Neural cell (in vitro differentiated cells): ENCODE results near the gene FGFBP2. TPM values are rescaled to one million over a fixed set of nuclear protein-coding genes. Genes with fewer than 3 reads are reported as not detected.

Source experiments
- H2AFZ ChIP-seq: fragments of 200-600, 300-800 bp; sonication (generic), shearing (Covaris generic); 2 replicates; pipeline ENCODE4 v1.6.0; 2014; ENCODE audit warnings: low read depth, mild to moderate bottlenecking, antibody characterized with exemption, low read length, moderate library complexity
- H3F3A ChIP-seq: fragments of 200-600 bp; shearing (Covaris generic); 2 replicates; pipeline ENCODE4 v1.6.1; 2016; ENCODE audit warnings: mild to moderate bottlenecking, moderate library complexity, mixed read lengths, antibody characterized with exemption, low read length; ENCODE audit not compliant: insufficient read depth, poor library complexity, severe bottlenecking
- H3K27ac ChIP-seq: fragments of 200-600, 300-800 bp; sonication (generic), shearing (Covaris generic); 2 replicates; pipeline ENCODE4 v1.5.1; 2014; ENCODE audit warnings: mild to moderate bottlenecking, low read length, moderate library complexity
- H3K27me3 ChIP-seq: fragments of 300-800, 200-600 bp; sonication (generic), shearing (Covaris generic); 2 replicates; pipeline ENCODE4 v1.6.0; 2014; ENCODE audit warnings: mild to moderate bottlenecking, low read depth, low read length, moderate library complexity; ENCODE audit not compliant: insufficient read depth
- H3K36me3 ChIP-seq: fragments of 300-800, 200-600 bp; sonication (generic), shearing (Covaris generic); 2 replicates; pipeline ENCODE4 v1.5.1; 2014; ENCODE audit warnings: mild to moderate bottlenecking, antibody characterized with exemption, low read length, moderate library complexity; ENCODE audit not compliant: insufficient read depth
- H3K4me2 ChIP-seq: fragments of 300-800, 200-600 bp; sonication (generic), shearing (Covaris generic); 2 replicates; pipeline ENCODE4 v1.6.0; 2014; ENCODE audit warnings: mild to moderate bottlenecking, low read length
- H3K4me3 ChIP-seq: fragments of 300-800, 200-600 bp; sonication (generic), shearing (Covaris generic); 2 replicates; pipeline ENCODE4 v1.5.1; 2014; ENCODE audit warnings: mild to moderate bottlenecking, low read length, moderate library complexity
- H3K79me2 ChIP-seq: fragments of 200-600 bp; shearing (Covaris generic); replicated peaks from 2 replicates; pipeline ENCODE4 v1.6.0; 2014; ENCODE audit warnings: mild to moderate bottlenecking, low read length, moderate library complexity; ENCODE audit not compliant: insufficient read depth
- H3K9ac ChIP-seq: fragments of 300-800, 200-600 bp; sonication (generic), shearing (Covaris generic); 2 replicates; pipeline ENCODE4 v1.6.1; 2016; ENCODE audit warnings: mild to moderate bottlenecking, low read length, mixed read lengths
- H3K9me2 ChIP-seq: fragments of 200-600 bp; shearing (Covaris generic); 2 replicates; pipeline ENCODE4 v1.6.1; 2016; ENCODE audit warnings: mild to moderate bottlenecking, low read length, mixed read lengths; ENCODE audit not compliant: insufficient read depth
- H3K9me3 ChIP-seq: fragments of 200-600, 300-800 bp; sonication (generic), shearing (Covaris generic); 2 replicates; pipeline ENCODE4 v1.6.1; 2016; ENCODE audit warnings: mild to moderate bottlenecking, mixed run types, low read length, moderate library complexity, mixed read lengths
- H4K20me1 ChIP-seq: fragments of 200-600 bp; shearing (Covaris generic); 2 replicates; pipeline ENCODE4 v1.6.1; 2016; ENCODE audit warnings: mild to moderate bottlenecking, mixed run types; ENCODE audit not compliant: insufficient read depth
- EP300 ChIP-seq: fragments of 450-650 bp; conservative IDR thresholded peaks from 2 replicates; pipeline ENCODE4 v1.6.1; 2014; ENCODE audit warnings: antibody characterized with exemption, mild to moderate bottlenecking, moderate library complexity; ENCODE audit not compliant: poor library complexity, severe bottlenecking
- EZH2 ChIP-seq: fragments of 200-600, 300-800 bp; shearing (Covaris generic), sonication (generic); IDR thresholded peaks from 2 replicates; pipeline ENCODE4 v1.6.1; 2014; ENCODE audit warnings: antibody characterized with exemption, low read length, borderline replicate concordance, mild to moderate bottlenecking; ENCODE audit not compliant: insufficient read depth, poor library complexity, severe bottlenecking
- MXI1 ChIP-seq: fragments of 450-650 bp; conservative IDR thresholded peaks from 2 replicates; pipeline ENCODE4 v1.6.1; 2014; ENCODE audit warnings: antibody characterized with exemption, mild to moderate bottlenecking; ENCODE audit not compliant: poor library complexity, severe bottlenecking
- POLR2AphosphoS5 ChIP-seq: IDR thresholded peaks from 2 replicates; pipeline ENCODE4 v1.6.1; 2012
- RAD21 ChIP-seq: fragments of 450-650 bp; conservative IDR thresholded peaks from 2 replicates; pipeline ENCODE4 v1.6.1; 2014; ENCODE audit warnings: antibody characterized with exemption, mild to moderate bottlenecking, moderate library complexity
- SMC3 ChIP-seq: fragments of 450-650 bp; conservative IDR thresholded peaks from 2 replicates; pipeline ENCODE4 v1.6.1; 2014; ENCODE audit warnings: antibody characterized with exemption, mild to moderate bottlenecking, moderate library complexity; ENCODE audit not compliant: poor library complexity
- TAF1 ChIP-seq: IDR thresholded peaks from 2 replicates; pipeline ENCODE4 v1.6.1; 2012; ENCODE audit warnings: low read depth
- polyA plus RNA-seq: library from polyadenylated mRNA; depleted of rRNA; stranded (reverse); fragments of >200 nt; gene quantifications from 2 replicates; pipeline ENCODE4 v1.2.3, GENCODE V29; 2014
- TF ChIP-seq, protein P1 (sequence below): fragments of 450-650 bp; IDR thresholded peaks from 2 replicates; pipeline ENCODE4 v1.5.1; 2014; ENCODE audit warnings: antibody characterized with exemption, mild to moderate bottlenecking, moderate library complexity; ENCODE audit not compliant: poor library complexity, severe bottlenecking
- TF ChIP-seq, protein P2 (sequence below): IDR thresholded peaks from 2 replicates; pipeline ENCODE4 v1.6.1; 2012; ENCODE audit warnings: borderline replicate concordance

FGFBP2 gene
- polyA plus RNA-seq, 1 donor from 2014 or later = not detected

GRCh38 chr4:15989424-15989823 lies 26.4 kb upstream of the FGFBP2 start:
- Histone ChIP-seq H3K79me2 (no peaks in the 10 kb centered on the region), H3K4me2 (no peak overlapping the region), H2AFZ (no peak overlapping the region), H3K27ac (no peak overlapping the region), H3K9me2 (no peaks in the 10 kb centered on the region), H3K27me3 (no peaks in the 10 kb centered on the region), H3K4me3 (no peak overlapping the region), H3K9me3 (no peaks in the 10 kb centered on the region), H3K9ac (no peak overlapping the region), H4K20me1 (no peaks in the 10 kb centered on the region), H3K36me3 (no peaks in the 10 kb centered on the region), H3F3A (no peaks in the 10 kb centered on the region)
- no peak for TF ChIP-seq RAD21
- TF ChIP-seq MXI1 = no peak
- TF ChIP-seq, protein P1, sequence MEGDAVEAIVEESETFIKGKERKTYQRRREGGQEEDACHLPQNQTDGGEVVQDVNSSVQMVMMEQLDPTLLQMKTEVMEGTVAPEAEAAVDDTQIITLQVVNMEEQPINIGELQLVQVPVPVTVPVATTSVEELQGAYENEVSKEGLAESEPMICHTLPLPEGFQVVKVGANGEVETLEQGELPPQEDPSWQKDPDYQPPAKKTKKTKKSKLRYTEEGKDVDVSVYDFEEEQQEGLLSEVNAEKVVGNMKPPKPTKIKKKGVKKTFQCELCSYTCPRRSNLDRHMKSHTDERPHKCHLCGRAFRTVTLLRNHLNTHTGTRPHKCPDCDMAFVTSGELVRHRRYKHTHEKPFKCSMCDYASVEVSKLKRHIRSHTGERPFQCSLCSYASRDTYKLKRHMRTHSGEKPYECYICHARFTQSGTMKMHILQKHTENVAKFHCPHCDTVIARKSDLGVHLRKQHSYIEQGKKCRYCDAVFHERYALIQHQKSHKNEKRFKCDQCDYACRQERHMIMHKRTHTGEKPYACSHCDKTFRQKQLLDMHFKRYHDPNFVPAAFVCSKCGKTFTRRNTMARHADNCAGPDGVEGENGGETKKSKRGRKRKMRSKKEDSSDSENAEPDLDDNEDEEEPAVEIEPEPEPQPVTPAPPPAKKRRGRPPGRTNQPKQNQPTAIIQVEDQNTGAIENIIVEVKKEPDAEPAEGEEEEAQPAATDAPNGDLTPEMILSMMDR = no peak
- no peak for TF ChIP-seq EP300
- no peak for TF ChIP-seq EZH2
- no peak for TF ChIP-seq POLR2AphosphoS5

DNA sequence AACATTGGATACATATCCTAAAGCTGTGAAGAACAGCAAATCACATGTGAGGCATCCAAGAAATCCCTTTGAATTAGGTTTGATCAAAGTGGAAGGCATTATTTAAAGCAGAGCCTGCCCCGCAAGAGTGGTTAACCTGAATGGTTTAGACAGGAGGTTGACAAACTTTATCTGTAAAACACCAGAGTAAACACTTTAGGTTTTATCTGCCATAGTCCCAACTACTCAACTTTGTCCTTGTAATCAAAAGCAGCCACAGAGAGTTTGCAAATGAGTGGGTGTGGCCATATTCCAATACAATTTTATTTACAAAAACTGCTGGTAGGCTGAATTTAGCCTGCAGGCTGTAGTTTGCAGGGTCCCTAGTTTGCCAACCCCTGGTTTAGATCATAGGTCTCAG lies 25.2 kb upstream of the FGFBP2 start:
- H3K9ac ChIP-seq = no peak overlapping the region
- H3K36me3 ChIP-seq = no peaks in the 10 kb centered on the region
- H4K20me1 ChIP-seq = no peaks in the 10 kb centered on the region
- no peak overlapping the region for H3K4me3 ChIP-seq
- no peak overlapping the region for H3K27ac ChIP-seq
- H3K9me3 ChIP-seq = no peaks in the 10 kb centered on the region
- H3K4me2 ChIP-seq = no peak overlapping the region
- H3K79me2 ChIP-seq = no peaks in the 10 kb centered on the region
- TF ChIP-seq EZH2 (no peak), MXI1 (no peak), SMC3 (no peak), POLR2AphosphoS5 (no peak), RAD21 (no peak), EP300 (no peak), TAF1 (no peak)
- TF ChIP-seq, protein P1 = no peak
- TF ChIP-seq, protein P2, sequence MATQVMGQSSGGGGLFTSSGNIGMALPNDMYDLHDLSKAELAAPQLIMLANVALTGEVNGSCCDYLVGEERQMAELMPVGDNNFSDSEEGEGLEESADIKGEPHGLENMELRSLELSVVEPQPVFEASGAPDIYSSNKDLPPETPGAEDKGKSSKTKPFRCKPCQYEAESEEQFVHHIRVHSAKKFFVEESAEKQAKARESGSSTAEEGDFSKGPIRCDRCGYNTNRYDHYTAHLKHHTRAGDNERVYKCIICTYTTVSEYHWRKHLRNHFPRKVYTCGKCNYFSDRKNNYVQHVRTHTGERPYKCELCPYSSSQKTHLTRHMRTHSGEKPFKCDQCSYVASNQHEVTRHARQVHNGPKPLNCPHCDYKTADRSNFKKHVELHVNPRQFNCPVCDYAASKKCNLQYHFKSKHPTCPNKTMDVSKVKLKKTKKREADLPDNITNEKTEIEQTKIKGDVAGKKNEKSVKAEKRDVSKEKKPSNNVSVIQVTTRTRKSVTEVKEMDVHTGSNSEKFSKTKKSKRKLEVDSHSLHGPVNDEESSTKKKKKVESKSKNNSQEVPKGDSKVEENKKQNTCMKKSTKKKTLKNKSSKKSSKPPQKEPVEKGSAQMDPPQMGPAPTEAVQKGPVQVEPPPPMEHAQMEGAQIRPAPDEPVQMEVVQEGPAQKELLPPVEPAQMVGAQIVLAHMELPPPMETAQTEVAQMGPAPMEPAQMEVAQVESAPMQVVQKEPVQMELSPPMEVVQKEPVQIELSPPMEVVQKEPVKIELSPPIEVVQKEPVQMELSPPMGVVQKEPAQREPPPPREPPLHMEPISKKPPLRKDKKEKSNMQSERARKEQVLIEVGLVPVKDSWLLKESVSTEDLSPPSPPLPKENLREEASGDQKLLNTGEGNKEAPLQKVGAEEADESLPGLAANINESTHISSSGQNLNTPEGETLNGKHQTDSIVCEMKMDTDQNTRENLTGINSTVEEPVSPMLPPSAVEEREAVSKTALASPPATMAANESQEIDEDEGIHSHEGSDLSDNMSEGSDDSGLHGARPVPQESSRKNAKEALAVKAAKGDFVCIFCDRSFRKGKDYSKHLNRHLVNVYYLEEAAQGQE = no peak
- no peaks in the 10 kb centered on the region for H3F3A ChIP-seq
- no peaks in the 10 kb centered on the region for H3K9me2 ChIP-seq
- no peaks in the 10 kb centered on the region for H3K27me3 ChIP-seq
- no peak overlapping the region for H2AFZ ChIP-seq
